ENCODE data around the gene DHFR. TPM values are rescaled to one million over a fixed set of nuclear protein-coding genes. Genes with fewer than 3 reads are reported as not detected.

Gene DHFR
- total RNA-seq, 1 experiment from 2014 or later = 72.2 TPM

DNA sequence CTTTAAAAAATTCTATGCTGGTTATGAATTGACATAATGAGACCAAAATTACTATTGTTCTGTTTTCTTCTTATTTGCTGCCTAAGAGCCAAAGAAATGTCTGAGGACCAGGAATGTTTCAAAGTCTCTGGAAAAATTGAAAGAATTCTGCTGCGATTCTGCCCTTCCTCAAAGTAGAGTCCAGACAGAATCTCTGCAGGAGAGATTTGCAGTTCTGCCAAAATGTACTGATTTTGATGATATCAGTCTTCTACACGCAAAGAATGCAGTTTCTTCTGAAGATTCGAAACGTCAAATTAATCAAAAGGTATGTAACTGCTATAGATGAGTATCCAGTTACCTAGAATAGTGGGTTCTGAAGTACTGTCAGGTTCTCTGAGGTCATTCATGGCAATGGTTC lies 10.3 kb upstream of the DHFR start:
- H3K23ac ChIP-seq (ENCODE audit: insufficient read length, low read depth, low read length) = no peak overlapping the region
- no peaks in the 10 kb centered on the region for H3K4me1 ChIP-seq (ENCODE audit: insufficient read depth, low read length)
- H2BK5ac ChIP-seq (ENCODE audit: insufficient read length, low read length) = no peak overlapping the region
- TF ChIP-seq, protein P1, sequence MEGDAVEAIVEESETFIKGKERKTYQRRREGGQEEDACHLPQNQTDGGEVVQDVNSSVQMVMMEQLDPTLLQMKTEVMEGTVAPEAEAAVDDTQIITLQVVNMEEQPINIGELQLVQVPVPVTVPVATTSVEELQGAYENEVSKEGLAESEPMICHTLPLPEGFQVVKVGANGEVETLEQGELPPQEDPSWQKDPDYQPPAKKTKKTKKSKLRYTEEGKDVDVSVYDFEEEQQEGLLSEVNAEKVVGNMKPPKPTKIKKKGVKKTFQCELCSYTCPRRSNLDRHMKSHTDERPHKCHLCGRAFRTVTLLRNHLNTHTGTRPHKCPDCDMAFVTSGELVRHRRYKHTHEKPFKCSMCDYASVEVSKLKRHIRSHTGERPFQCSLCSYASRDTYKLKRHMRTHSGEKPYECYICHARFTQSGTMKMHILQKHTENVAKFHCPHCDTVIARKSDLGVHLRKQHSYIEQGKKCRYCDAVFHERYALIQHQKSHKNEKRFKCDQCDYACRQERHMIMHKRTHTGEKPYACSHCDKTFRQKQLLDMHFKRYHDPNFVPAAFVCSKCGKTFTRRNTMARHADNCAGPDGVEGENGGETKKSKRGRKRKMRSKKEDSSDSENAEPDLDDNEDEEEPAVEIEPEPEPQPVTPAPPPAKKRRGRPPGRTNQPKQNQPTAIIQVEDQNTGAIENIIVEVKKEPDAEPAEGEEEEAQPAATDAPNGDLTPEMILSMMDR (conservative IDR thresholded peaks at IDR 0.05) = no peak
- no peak overlapping the region for H4K5ac ChIP-seq (ENCODE audit: insufficient read length, low read depth, low read length)
- H2BK20ac ChIP-seq (ENCODE audit: low read depth, low read length, poor library complexity, severe bottlenecking) = no peak overlapping the region
- H3K4me1 Mint-ChIP-seq = peaks cover 0 to 5% of the 10 kb centered on the region in 2 experiments; a peak in 2 of 4 replicates
- no peak overlapping the region for H3K27ac ChIP-seq (ENCODE audit: insufficient read length, low read depth, low read length)
- H3T11ph ChIP-seq (ENCODE audit: low read length) = no peak overlapping the region
- H2BK120ac ChIP-seq (ENCODE audit: low read depth, low read length, poor library complexity, severe bottlenecking) = no peak overlapping the region
- H3K18ac ChIP-seq (ENCODE audit: insufficient read length, low read depth, low read length) = no peak overlapping the region
- no peaks in the 10 kb centered on the region for H3K9me3 ChIP-seq (ENCODE audit: control insufficient read depth, low read depth, low read length)
- H3K36me3 Mint-ChIP-seq (ENCODE audit: insufficient read depth in 1 of 3, low read depth in 3 of 3) = peaks cover 36 to 63% (median 52%) of the 10 kb centered on the region in 3 experiments
- no peaks in the 10 kb centered on the region for H3K79me1 ChIP-seq (ENCODE audit: insufficient read depth, low read depth, low read length, poor library complexity, severe bottlenecking)
- no peak overlapping the region for H3K14ac ChIP-seq (ENCODE audit: insufficient read depth, low read length)
- no peak overlapping the region for H3K27ac Mint-ChIP-seq
- no peak overlapping the region for H3K9ac ChIP-seq (ENCODE audit: extremely low read depth, insufficient read length, low read length)
- no peaks in the 10 kb centered on the region for H3K79me2 ChIP-seq (ENCODE audit: insufficient read depth, low read length)
- DNase-seq = no peak
- WGBS (ENCODE audit: extremely low coverage, insufficient read length, low lambda C conversion rate) = no CpG with 5 or more reads among the region's 4 CpGs
- no peak overlapping the region for H4K91ac ChIP-seq (ENCODE audit: insufficient read length, low read depth, low read length)
- no peak overlapping the region for H3K4me3 Mint-ChIP-seq
- H4K8ac ChIP-seq (replicated peaks; ENCODE audit: insufficient read length, low read depth, low read length) = no peak overlapping the region
- H3K9me3 Mint-ChIP-seq = no peaks in the 10 kb centered on the region
- no peak overlapping the region for H2AK5ac ChIP-seq (ENCODE audit: insufficient read length, low read length)
- H2BK15ac ChIP-seq (ENCODE audit: low read depth, low read length) = no peak overlapping the region
- H2AFZ ChIP-seq (ENCODE audit: low read length) = no peak overlapping the region
- H3K23me2 ChIP-seq (ENCODE audit: insufficient read length, low read depth, low read length, poor library complexity, severe bottlenecking) = no peaks in the 10 kb centered on the region
- H4K20me1 ChIP-seq (ENCODE audit: control insufficient read depth, insufficient read depth, insufficient read length) = no peaks in the 10 kb centered on the region
- H3K4ac ChIP-seq (ENCODE audit: low read depth, low read length) = no peak overlapping the region
- H3K56ac ChIP-seq (ENCODE audit: insufficient read length, low read depth, low read length) = no peak overlapping the region
- no peaks in the 10 kb centered on the region for H3K27me3 ChIP-seq (ENCODE audit: insufficient read depth, low read length)
- H3K27me3 Mint-ChIP-seq (ENCODE audit: low read depth) = no peaks in the 10 kb centered on the region
- H3K4me2 ChIP-seq (ENCODE audit: insufficient read depth, insufficient read length, low read length) = no peak overlapping the region
- no peak overlapping the region for H2BK12ac ChIP-seq (ENCODE audit: insufficient read length, low read depth, low read length)
